ENCODE results near the gene ZNF784. TPM values are rescaled to one million over a fixed set of nuclear protein-coding genes. Genes with fewer than 3 reads are reported as not detected.

Gene ZNF784
- polyA plus RNA-seq, 3 donors, result 9.1 to 10.8 (median 10.0) TPM

Other genes with a start within 250 kb of the ZNF784 start
- under 1 TPM in 2 of 3 donors, not detected in 1; 0.23 to 0.36 TPM for gene TMEM190, start 247.7 kb downstream of the ZNF784 start, polyA plus RNA-seq (ENCODE audit: insufficient read length in 3 of 3)
- under 1 TPM; 0.15 to 0.42 (median 0.32) TPM for gene TMEM238, start 240.3 kb downstream of the ZNF784 start, polyA plus RNA-seq (ENCODE audit: insufficient read length in 3 of 3)
- gene RPL28, start 238.6 kb downstream of the ZNF784 start, polyA plus RNA-seq (ENCODE audit: insufficient read length in 3 of 3), result 100 to 1,000 TPM; 731 to 916 (median 764) TPM
- gene UBE2S, start 216.8 kb downstream of the ZNF784 start, polyA plus RNA-seq (ENCODE audit: insufficient read length in 3 of 3), result 10 to 100 TPM; 38.8 to 53.3 (median 46.7) TPM
- gene SHISA7, start 181.3 kb downstream of the ZNF784 start, polyA plus RNA-seq (ENCODE audit: insufficient read length in 3 of 3), result under 1 TPM; 0.11 to 0.19 (median 0.13) TPM
- gene ISOC2, start 162.9 kb downstream of the ZNF784 start, polyA plus RNA-seq (ENCODE audit: insufficient read length in 3 of 3), result 10 to 100 TPM; 28.7 to 38.3 (median 31.9) TPM
- gene C19orf85, start 159.8 kb downstream of the ZNF784 start, polyA plus RNA-seq (ENCODE audit: insufficient read length in 3 of 3), result not detected
- gene ZNF628, start 147.9 kb downstream of the ZNF784 start, polyA plus RNA-seq (ENCODE audit: insufficient read length in 3 of 3), result 1 to 10 TPM; 2.0 to 3.0 (median 3.0) TPM
- gene NAT14, start 139.4 kb downstream of the ZNF784 start, polyA plus RNA-seq (ENCODE audit: insufficient read length in 3 of 3), result 10 to 100 TPM; 44.7 to 51.7 (median 45.9) TPM
- 1 to 10 TPM; 1.1 to 1.6 (median 1.2) TPM for gene SSC5D, start 136.1 kb downstream of the ZNF784 start, polyA plus RNA-seq (ENCODE audit: insufficient read length in 3 of 3)
- under 1 TPM; 0.37 to 0.51 (median 0.50) TPM for gene SBK2, start 87.4 kb downstream of the ZNF784 start, polyA plus RNA-seq (ENCODE audit: insufficient read length in 3 of 3)
- under 1 TPM in 2 of 3 donors, not detected in 1; 0.15 to 0.21 TPM for gene SBK3, start 79.0 kb downstream of the ZNF784 start, polyA plus RNA-seq (ENCODE audit: insufficient read length in 3 of 3)
- gene ZNF579, start 43.7 kb downstream of the ZNF784 start, polyA plus RNA-seq (ENCODE audit: insufficient read length in 3 of 3), result 10 to 100 TPM; 11.8 to 13.2 (median 13.1) TPM
- 10 to 100 TPM; 16.6 to 18.9 (median 17.7) TPM for gene FIZ1, start 25.0 kb downstream of the ZNF784 start, polyA plus RNA-seq (ENCODE audit: insufficient read length in 3 of 3)
- 1 to 10 TPM; 6.0 to 8.1 (median 6.6) TPM for gene ZNF524, start 24.3 kb downstream of the ZNF784 start, polyA plus RNA-seq (ENCODE audit: insufficient read length in 3 of 3)
- gene ZNF865, start 18.9 kb downstream of the ZNF784 start, polyA plus RNA-seq (ENCODE audit: insufficient read length in 3 of 3), result 1 to 10 TPM; 5.1 to 7.0 (median 6.1) TPM
- gene ZNF580, start 16.4 kb upstream of the ZNF784 start, polyA plus RNA-seq (ENCODE audit: insufficient read length in 3 of 3), result 10 to 100 TPM; 33.3 to 39.6 (median 38.2) TPM
- 10 to 100 TPM; 22.1 to 24.5 (median 24.2) TPM for gene ZNF581, start 19.1 kb upstream of the ZNF784 start, polyA plus RNA-seq (ENCODE audit: insufficient read length in 3 of 3)
- gene CCDC106, start 23.6 kb upstream of the ZNF784 start, polyA plus RNA-seq (ENCODE audit: insufficient read length in 3 of 3), result 10 to 100 TPM; 19.1 to 20.8 (median 20.8) TPM
- gene U2AF2, start 30.5 kb upstream of the ZNF784 start, polyA plus RNA-seq (ENCODE audit: insufficient read length in 3 of 3), result 100 to 1,000 TPM; 156 to 170 (median 157) TPM
- gene EPN1, start 50.7 kb upstream of the ZNF784 start, polyA plus RNA-seq (ENCODE audit: insufficient read length in 3 of 3), result 100 to 1,000 TPM in 1 of 3 donors, 10 to 100 TPM in 2; 82.7 to 104 (median 85.8) TPM
- under 1 TPM in 1 of 3 donors, not detected in 2; 0.07 TPM for gene NLRP9, start 113.8 kb upstream of the ZNF784 start, polyA plus RNA-seq (ENCODE audit: insufficient read length in 3 of 3)
- not detected for gene RFPL4A, start 134.5 kb upstream of the ZNF784 start, polyA plus RNA-seq (ENCODE audit: insufficient read length in 3 of 3)
- gene RFPL4AL1, start 144.6 kb upstream of the ZNF784 start, polyA plus RNA-seq (ENCODE audit: insufficient read length in 3 of 3), result under 1 TPM in 1 of 3 donors, not detected in 2; 0.24 TPM
- under 1 TPM; 0.13 to 0.19 (median 0.15) TPM for gene NLRP11, start 207.4 kb upstream of the ZNF784 start, polyA plus RNA-seq (ENCODE audit: insufficient read length in 3 of 3)
- gene NLRP4, start 212.0 kb upstream of the ZNF784 start, polyA plus RNA-seq (ENCODE audit: insufficient read length in 3 of 3), result not detected

All from right renal cortex interstitium (tissue), 3 donors.